Stimulated activated CD8-positive, alpha-beta memory T cell treated with anti-CD3 and anti-CD28 coated beads, Interleukin-7, amount 100 ng/mL, for 4 hours (primary cell): ENCODE measurements around the gene ONECUT3.
A peak's percentile ranks its signal among the peaks of the same experiment; 100 is the strongest.
"Not testable (repeated sequence)": the region's sequence is repeated elsewhere in the genome, so short reads cannot be mapped to it uniquely, and the experiment has no call there.

Source experiments
- DNase-seq, 2 donors: peaks; one replicate each; pipeline ENCODE4 v3.0.0-alpha.2; 2020; ENCODE audit warnings: low read depth in 2 of 2

ONECUT3 gene

DNA sequence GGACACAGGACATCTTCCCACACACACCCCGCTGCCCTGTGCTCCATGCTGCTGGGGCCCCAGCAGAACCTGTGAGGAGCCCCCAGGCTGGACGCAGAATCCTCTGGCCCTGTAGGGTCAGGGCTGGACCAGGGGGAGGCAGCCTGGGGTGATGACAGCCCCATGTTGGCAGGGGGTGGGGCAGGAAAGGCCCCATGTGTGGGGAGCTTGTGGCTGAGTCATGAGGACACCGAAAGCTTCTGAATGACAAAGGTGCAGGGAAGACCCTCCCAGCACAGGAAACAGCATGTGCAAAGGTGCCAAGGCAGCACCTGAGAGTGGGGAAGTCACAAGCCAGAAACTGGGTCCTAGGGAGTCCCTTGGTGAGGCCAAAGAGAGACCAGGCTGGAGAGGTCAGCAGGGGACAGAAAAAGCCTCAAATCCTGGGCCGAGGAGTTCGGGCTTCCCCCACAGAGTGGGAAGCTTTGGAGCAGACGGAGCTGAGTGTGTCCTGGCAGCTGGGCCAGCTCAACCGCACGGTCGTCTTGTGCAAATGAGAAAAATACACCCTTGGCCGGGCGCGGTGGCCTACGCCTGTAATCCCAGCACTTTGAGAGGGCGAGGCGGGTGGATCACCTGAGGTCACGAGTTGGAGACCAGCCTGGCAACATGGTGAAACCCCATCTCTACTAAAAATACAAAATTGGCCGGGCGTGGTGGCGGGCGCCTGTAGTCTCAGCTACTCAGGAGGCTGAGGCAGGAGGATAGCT lies 41.3 kb downstream of the ONECUT3 start:
- no peak for DNase-seq

DNA sequence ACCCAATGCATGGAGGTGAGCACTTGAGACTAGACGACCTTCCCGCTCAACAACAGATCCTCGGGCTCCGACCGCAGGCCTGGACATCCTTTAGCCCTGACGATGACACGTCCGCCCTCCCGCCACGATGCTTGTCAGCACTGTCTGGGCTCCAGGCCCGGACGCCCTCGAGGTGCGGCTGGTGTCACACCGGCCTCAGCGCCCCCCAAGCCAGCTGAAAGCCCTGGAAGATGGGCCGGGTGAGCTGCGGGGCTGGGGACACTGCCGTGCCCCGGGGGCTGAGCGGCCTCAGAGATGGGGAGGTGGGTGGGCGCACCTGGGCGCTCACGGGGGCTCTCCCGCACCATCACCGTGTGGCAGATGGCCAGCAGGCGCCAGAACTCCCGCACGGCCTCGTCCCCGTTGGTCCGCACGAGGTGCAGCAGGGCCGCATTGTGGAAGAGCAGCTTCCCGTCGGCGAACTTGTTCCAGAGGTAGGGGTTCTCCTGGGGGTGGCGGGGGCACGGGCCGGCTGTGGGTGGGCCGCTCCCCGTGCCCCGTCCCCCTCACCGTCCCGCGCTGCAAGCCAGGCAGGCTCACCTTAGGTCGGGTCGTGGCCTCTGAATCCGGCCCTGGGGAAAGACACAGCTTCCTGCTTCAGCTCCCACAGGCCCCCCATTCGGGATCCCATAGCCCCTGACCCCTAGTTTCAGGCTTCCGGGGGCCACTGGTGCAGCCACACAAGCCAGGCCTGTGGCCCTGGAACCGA lies 43.3 kb downstream of the ONECUT3 start:
- no peak for DNase-seq

- DNase-seq, result not testable (repeated sequence)
These were observed 44.0 kb downstream of the ONECUT3 start for GRCh38 chr19:1797313-1797712.

DNA sequence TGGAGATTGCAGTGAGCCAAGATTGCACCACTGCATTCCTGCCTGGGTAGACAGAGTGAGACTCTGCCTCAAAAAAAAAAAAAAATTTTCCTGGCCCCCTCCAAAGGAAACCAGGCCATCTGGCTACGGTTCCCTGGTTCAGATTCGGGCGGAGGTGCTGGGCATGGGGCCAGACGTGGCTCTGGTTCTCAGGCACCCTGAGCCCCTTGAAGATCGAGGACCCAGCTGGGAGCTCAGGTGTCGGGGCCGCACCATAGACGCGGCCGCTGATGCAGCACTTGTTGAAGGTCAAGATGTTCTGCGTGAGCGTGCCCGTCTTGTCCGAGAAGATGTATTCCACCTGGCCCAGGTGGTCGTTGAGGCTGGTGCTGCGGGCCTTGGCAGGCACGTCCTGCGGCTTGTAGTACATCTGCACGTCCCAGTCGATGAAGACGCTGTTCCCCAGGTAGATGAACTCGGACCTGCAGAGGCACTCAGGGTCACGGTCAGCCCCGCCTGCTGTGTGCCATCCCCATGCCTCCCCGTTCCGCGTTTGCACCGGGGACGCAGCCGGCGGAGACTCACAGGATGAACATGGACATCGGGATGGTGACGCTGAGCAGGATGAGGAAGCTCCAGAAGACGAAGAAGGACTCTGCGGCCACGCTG lies 46.5 kb downstream of the ONECUT3 start:
- no peak for DNase-seq

- DNase-seq, result no peak
These were observed 51.6 kb downstream of the ONECUT3 start for GRCh38 chr19:1804858-1805257.

DNA sequence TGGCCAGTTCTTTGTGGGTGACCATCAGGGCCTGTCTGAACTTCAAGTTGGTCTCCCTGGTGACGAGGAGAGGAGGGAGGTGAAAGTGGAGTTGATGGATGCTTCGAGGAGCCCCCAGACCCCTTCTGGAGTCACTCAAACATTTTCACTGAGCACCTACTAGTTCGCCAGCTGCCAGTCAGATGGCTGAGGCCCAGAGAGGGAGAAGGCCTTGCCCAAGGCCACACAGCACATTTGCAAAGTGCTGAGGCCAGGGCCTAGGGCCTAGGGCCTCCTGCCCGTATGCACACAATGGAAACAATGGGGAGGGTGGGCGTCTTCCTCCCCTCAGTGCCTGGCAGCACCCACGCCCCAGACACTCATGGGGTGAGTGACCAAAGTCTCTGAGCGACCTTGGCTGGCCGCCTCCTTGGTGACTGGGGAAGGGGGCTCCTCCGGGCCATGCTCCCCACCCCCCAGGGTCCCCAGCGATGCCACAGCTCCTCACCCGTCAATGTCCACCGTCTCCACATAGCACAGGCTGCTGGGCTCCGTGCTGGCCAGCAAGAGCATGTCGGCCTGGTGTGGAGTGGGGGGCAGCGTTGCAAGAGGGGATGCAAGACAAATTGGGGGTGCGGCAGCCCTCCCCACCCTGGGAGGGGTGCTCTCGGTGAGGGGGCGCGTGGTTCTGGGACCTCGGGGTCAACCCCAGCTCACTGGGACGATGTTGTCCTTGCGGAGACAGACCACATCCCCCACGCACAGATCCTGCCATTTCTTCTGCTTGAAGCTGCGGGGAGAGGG lies 52.3 kb downstream of the ONECUT3 start:
- DNase-seq, result no peak

DNA sequence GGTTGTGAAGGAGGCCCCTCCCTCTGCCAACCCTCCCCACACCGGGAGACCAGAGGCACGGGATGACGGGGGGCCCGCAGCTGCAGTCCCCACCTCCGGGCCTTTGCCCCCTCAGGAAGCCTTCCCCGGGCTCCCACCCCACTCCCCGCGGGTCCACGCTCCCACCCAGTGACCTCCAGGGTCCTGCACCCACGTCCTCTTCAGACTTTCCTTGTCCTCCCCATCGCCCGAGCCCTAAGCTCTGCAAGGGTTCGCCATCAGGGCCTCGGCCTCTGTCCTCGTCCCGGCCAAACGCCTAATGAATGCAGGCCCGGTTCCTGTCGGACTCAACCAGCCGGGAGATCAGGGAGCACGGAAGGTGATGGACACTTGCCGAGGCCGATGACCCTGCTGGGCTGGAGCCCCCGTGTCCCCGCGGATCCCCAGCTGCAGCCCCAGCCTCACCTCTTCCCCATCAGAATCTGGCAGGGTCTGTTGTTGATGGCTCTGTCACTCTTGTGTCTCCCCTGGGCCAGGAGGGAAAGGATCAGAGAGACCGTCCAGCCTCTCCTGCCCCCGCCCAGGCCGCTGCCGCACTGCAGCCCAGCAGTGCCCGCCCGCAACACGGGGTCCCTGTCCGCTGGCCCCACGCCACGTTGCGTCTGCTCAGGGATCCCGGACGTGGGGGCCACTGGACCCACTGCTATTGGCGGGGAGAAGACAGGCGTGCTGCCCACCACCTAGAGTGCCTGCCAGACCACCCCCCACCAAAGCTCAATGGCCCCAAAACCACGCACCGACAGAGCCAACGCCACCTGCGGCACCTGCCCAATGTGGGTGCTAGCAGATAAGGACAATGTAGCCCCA lies 53.1 kb downstream of the ONECUT3 start:
- DNase-seq, result no peak

GRCh38 chr19:1807030-1807694 lies 53.9 kb downstream of the ONECUT3 start:
- DNase-seq, result no peak

- no peak for DNase-seq
These were observed 54.5 kb downstream of the ONECUT3 start for GRCh38 chr19:1807695-1808394.

GRCh38 chr19:1808395-1808731 lies 55.1 kb downstream of the ONECUT3 start:
- no peak for DNase-seq

DNA sequence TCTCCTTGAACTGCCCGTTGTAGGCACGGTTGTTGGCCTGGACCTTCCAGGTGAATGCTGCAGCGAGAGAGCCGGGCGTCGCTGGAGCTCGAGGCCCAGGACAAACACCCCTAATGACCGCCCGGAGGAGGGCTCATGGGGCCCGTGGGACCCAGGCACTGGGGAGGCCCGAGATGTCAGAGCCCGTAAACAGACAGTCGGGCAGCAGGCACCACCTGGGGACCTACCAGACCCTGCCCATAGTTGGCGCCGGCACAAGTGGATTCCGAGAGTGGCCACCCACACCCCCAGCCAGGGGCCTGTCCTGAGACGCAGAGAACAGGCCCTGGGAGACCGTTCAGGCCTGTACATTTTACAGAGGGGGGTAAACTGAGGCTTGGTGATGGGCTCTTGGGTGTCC lies 56.4 kb downstream of the ONECUT3 start:
- DNase-seq, result no peak

- no peak for DNase-seq
These were observed 57.3 kb downstream of the ONECUT3 start for GRCh38 chr19:1810439-1811160.

DNA sequence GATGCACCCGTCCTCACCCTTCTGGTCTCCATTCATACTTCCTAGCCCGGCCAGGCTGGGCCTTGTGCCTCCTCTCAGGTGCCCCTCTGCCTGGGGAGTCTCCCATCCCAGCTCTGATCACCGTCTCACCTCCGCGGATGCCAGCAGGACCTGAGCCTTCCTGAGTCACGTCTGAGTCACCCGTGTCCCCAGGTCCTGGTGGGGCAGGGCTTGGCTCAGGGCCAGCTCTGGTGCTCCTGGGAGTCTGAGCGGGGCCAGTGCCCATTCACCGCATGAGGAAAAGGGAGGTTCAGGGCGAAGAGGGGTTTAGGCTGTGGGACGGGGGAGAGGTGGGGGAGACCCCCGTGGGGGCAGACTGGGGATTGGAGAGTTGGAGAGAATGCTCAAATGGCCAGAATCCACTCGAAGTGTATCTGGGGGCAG lies 58.2 kb downstream of the ONECUT3 start:
- peak; percentile 24 to 26 for DNase-seq

DNA sequence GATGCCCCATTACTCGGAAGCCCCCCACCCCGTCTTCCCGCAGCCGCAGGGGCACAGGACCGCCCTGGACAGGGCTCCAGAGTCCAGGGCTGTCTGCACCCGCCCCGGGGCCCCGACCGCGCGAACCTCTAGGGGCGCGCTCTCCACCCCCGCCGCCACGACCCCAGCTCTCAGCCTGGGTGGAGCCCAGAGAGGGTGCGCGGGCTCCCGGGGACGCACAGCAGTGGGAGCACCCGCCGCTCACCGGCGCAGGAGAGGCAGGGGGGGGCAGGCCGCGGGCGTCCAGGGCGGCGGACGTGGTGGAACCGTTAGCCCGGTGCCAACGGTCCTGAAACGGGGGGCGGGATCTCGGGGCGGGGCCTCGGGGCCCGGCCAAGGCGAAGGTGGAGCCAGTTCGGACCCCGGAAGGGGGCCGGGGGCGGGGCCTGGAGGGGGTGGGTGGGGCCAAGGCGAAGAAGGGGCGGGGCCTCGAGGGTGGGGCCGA lies 58.7 kb downstream of the ONECUT3 start, which contains the start of gene ATP8B3:
Gene ATP8B3 (minus strand): TSS at position 335 of the 484 bp plus-strand sequence. CDS start 540 bp downstream, outside the sequence.
- DNase-seq, result peak; percentile 32 to 66

GRCh38 chr19:1812426-1813191 lies 59.3 kb downstream of the ONECUT3 start:
- DNase-seq, result peak; percentile 65 to 68

- DNase-seq, result no peak
These were observed 60.2 kb downstream of the ONECUT3 start for GRCh38 chr19:1813192-1814182.

DNA sequence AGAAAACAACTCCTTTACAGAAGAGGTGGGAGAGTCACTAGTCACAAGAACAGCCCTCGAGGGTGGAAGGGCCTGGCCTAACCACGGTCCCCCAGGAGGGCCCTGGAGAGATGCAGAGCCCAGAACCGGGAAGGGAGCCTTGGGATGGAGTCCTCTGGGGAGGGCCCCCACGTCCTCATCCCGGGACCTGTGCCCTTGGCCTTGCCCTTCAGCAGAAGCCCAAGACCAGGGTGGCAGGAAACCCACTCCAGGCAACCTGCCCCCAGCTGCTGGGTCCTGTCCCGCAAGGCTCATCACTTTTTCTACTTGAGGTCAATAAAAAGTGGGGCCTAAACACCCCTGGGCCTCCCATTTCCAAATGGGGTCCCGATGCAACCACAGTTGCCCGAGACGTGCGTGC lies 61.1 kb downstream of the ONECUT3 start:
- DNase-seq, result no peak
